ENCODE measurements around the gene ARHGEF33. TPM values are rescaled to one million over a fixed set of nuclear protein-coding genes. Genes with fewer than 3 reads are reported as not detected.
A peak's percentile ranks its signal among the peaks of the same experiment; 100 is the strongest.

The ARHGEF33 gene
- total RNA-seq, 1 experiment from 2014 or later: 0.04 TPM

GRCh38 chr2:38947241-38948239 is 57.9 kb downstream of the ARHGEF33 start:
- no peak for TF ChIP-seq EZH2 (IDR thresholded peaks at IDR 0.05; ENCODE audit: low read length, unreplicated experiment)
- peak; percentile 88 for TF ChIP-seq CTCF (conservative IDR thresholded peaks at IDR 0.05; ENCODE audit: low read depth, low read length)
- TF ChIP-seq EZH2phosphoT487 (IDR thresholded peaks at IDR 0.05; ENCODE audit: borderline replicate concordance, low read length): no peak
- Histone ChIP-seq H4K20me1 (ENCODE audit: low read length) (no peaks in the 10 kb centered on the region), H3K36me3 (ENCODE audit: low read depth, low read length) (no peaks in the 10 kb centered on the region), H3K9ac (ENCODE audit: low read length) (no peak overlapping the region), H3K4me3 (ENCODE audit: low read length) (no peak overlapping the region), H3K27me3 (ENCODE audit: low read length) (no peaks in the 10 kb centered on the region), H3K4me1 (ENCODE audit: insufficient read depth, low read length) (peaks cover 21% of the 10 kb centered on the region), H2AFZ (ENCODE audit: low read length) (peak overlapping the region; percentile 19), H3K9me3 (ENCODE audit: low read length) (no peaks in the 10 kb centered on the region), H3K27ac (ENCODE audit: low read length) (peak overlapping the region; percentile 57), H3F3A (ENCODE audit: low read length, unreplicated experiment) (peaks cover 4% of the 10 kb centered on the region), H3K4me2 (ENCODE audit: low read length) (peak overlapping the region; percentile 62), H3K79me2 (ENCODE audit: low read length) (no peaks in the 10 kb centered on the region), H3K9me2 (replicated peaks; ENCODE audit: low read length) (no peaks in the 10 kb centered on the region)
- BruUV-seq (replicated peaks): no TSS peak
- ChIA-PET POLR2A (ENCODE audit: unreplicated experiment) (interaction anchor here (0.5 to 1.0 kb wide), 5 partner anchors 34 to 257 kb away, joined by 3 to 5 read pairs (median 4); no protein-coding TSS in a partner anchor), CTCF (interaction anchor here (0.5 to 2.3 kb wide), 20 partner anchors 11 to 749 kb away, joined by 3 to 65 read pairs (median 4); no protein-coding TSS in a partner anchor)
- intact Hi-C loops (cut with micrococcal nuclease): loop anchor here (1.0 to 5.0 kb wide), 2 partner anchors 90 to 283 kb away; no protein-coding TSS in a partner anchor
- peak; percentile 94 for DNase-seq
- peak; percentile 97 for ATAC-seq

GRCh38 chr2:38948387-38948882 is 58.8 kb downstream of the ARHGEF33 start:
- no peaks in the 10 kb centered on the region for H3K79me2 ChIP-seq (ENCODE audit: low read length)
- no peak overlapping the region for H3K4me2 ChIP-seq (ENCODE audit: low read length)
- H4K20me1 ChIP-seq (ENCODE audit: low read length): no peaks in the 10 kb centered on the region
- H3K27ac ChIP-seq (ENCODE audit: low read length): no peak overlapping the region
- H2AFZ ChIP-seq (ENCODE audit: low read length): peak overlapping the region; percentile 19; the same call in 1 of the 2 replicates
- no peaks in the 10 kb centered on the region for H3K9me3 ChIP-seq (ENCODE audit: low read length)
- no peaks in the 10 kb centered on the region for H3K27me3 ChIP-seq (ENCODE audit: low read length)
- no peaks in the 10 kb centered on the region for H3K9me2 ChIP-seq (replicated peaks; ENCODE audit: low read length)
- no peak overlapping the region for H3K4me3 ChIP-seq (ENCODE audit: low read length)
- H3F3A ChIP-seq (ENCODE audit: low read length, unreplicated experiment): peaks cover 4% of the 10 kb centered on the region
- BruUV-seq (replicated peaks): no TSS peak
- intact Hi-C loops (cut with micrococcal nuclease): loop anchor here (5.0 kb wide), 1 partner anchor 89 kb away; no protein-coding TSS in a partner anchor
- H3K4me1 ChIP-seq (ENCODE audit: insufficient read depth, low read length): peaks cover 21% of the 10 kb centered on the region
- TF ChIP-seq EZH2phosphoT487 (IDR thresholded peaks at IDR 0.05; ENCODE audit: borderline replicate concordance, low read length) (no peak), EZH2 (IDR thresholded peaks at IDR 0.05; ENCODE audit: low read length, unreplicated experiment) (no peak), CTCF (conservative IDR thresholded peaks at IDR 0.05; ENCODE audit: low read depth, low read length) (no peak)
- H3K9ac ChIP-seq (ENCODE audit: low read length): no peak overlapping the region
- DNase-seq (no peak), ATAC-seq (no peak)
- POLR2A ChIA-PET (ENCODE audit: unreplicated experiment): interaction anchor here (0.6 kb wide), 1 partner anchor 234 kb away, joined by 5 read pairs; no protein-coding TSS in a partner anchor
- H3K36me3 ChIP-seq (ENCODE audit: low read depth, low read length): no peaks in the 10 kb centered on the region
- CTCF ChIA-PET: interaction anchor here (0.7 to 2.3 kb wide), 5 partner anchors 88 to 296 kb away, joined by 3 to 65 read pairs (median 8); no protein-coding TSS in a partner anchor

All from PC-3 (cell line).